H1 (cell line): ENCODE measurements around the gene DPM2. TPM values are rescaled to one million over a fixed set of nuclear protein-coding genes. Genes with fewer than 3 reads are reported as not detected.

Experiments used
- BRCA1 ChIP-seq: IDR thresholded peaks from 2 replicates; pipeline ENCODE4 v1.6.1; 2012; ENCODE audit warnings: low read depth, low read length, improper control_type of control experiment
- polyA plus RNA-seq, 7 experiments: library from polyadenylated mRNA; depleted of rRNA in 3 of 7; stranded (reverse) in 5 of 7; unstranded in 2 of 7; fragments of >200 nt in 5 of 7; fragments of 200-250 nt in 2 of 7; gene quantifications; 1 replicate in 5 of 7; 2 replicates in 1 of 7; 4 replicates in 1 of 7; pipeline versions ENCODE4 v1.2.1 to v1.2.3, GENCODE V29; 2011 to 2013; ENCODE audit warnings: missing spikeins in 2 of 7, mixed read lengths in 2 of 7
- total RNA-seq: library from RNA; stranded (reverse); fragmentation: NEBNext Ultra II Directional; extraction: Animal tissue kit (Norgen Biotek cat#: 25700); gene quantifications from 2 replicates; pipeline ENCODE4 v1.2.1, GENCODE V29; 2021

The DPM2 gene
- total and polyA plus RNA-seq, 2 of the 8 experiments (the other 6 are each of a cell fraction or from before 2014, with no cell fraction given): 45.4 to 95.4 TPM

DNA sequence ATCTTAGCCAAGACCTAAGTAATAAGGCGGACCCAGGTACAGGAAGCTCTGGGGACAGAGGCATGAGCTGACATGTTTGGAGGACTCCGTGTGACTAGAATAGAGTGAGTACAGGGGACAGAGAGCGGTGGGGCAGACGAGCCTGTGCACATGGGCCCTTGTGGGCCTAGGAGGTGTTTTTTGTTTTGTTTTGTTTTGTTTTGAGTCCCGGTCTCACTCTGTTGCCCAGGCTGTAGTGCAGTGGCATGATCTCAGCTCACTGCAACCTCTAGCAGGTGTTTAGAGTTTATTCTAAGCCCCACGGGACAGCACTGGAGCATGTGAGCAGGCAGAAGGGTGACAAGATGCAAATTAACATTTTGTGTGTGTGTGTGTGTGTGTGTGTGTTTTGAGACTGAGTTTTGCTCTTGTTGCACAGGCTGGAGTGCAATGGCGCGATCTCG is 46.2 kb upstream of the DPM2 start (continued):
- TF ChIP-seq BRCA1: no peak
